ENCODE results near the gene ACVR1.

Gene ACVR1

DNA sequence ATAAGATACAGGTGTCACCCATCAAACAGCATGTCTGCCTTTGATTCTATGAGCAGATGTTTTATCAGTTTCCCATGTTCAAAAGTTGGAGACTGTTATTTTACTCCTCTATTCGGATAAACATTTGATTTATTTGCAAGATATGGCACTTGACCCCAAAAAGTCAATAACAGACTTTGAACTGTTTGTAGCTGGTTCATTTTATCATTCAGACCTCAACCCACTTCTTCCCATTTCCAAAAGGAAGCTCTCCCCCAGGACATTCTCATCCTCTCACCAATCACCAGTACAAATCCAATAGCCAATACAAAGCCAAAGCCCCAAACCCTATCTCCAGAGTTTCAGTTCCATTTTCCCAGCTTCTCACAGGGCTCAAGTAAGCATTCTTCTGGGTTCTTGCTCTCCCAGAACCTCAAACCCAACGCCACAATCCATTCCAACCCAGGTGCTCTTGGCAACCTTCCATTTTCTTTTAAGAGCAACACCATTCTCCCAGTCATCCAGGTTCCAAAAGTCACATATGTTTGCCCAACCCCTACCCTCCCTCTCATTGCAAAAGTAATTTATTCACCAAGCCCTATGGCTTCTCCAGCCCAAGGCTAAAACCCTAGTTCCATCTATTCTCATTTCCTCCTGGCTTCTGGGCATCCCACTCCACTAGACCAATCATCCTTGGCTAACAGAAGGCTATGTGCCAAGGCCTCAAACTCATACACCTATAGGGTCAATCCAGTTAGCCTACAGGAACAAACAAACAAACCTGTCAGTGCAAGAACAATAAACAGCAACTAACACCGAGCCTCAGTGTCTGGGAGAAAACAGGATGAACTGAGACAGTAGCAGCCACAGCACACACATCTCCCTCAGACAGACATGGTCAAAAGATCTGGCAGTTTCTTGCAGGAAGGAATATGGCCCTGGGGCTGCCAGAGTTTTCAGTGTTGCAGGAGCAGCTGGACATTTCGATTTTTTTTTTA, 9.2 kb downstream of the ACVR1 start:
- Histone ChIP-seq H3K27ac (ENCODE audit: low read depth, low read length) (no peak overlapping the region), H4K8ac (ENCODE audit: low read depth, low read length) (no peak overlapping the region), H4K91ac (ENCODE audit: low read depth, low read length) (no peak overlapping the region), H3K27me3 (ENCODE audit: insufficient read depth, low read length) (no peaks in the 10 kb centered on the region), H2AFZ (ENCODE audit: insufficient read depth, low read length, poor library complexity) (peak overlapping the region; percentile 9), H2AK5ac (ENCODE audit: low read length) (no peak overlapping the region), H3K4me2 (ENCODE audit: low read length) (peak overlapping the region; percentile 0), H3K18ac (ENCODE audit: low read length) (no peak overlapping the region), H3K79me2 (ENCODE audit: control insufficient read depth, insufficient read depth, low read length, poor library complexity) (no peaks in the 10 kb centered on the region), H2BK120ac (ENCODE audit: insufficient read depth, low read length, poor library complexity) (no peak overlapping the region), H3K4me1 (ENCODE audit: control insufficient read depth in 1 of 2, insufficient read depth in 2 of 2, low read length in 2 of 2) (peaks cover 0 to 5% of the 10 kb centered on the region in 2 experiments), H3K9me3 (ENCODE audit: insufficient read depth, low read depth, low read length) (no peaks in the 10 kb centered on the region), H3K4me3 (ENCODE audit: low read depth, low read length) (no peak overlapping the region), H3K79me1 (ENCODE audit: low read length) (no peaks in the 10 kb centered on the region), H3K23ac (ENCODE audit: low read length) (no peak overlapping the region), H3K14ac (ENCODE audit: low read length) (no peak overlapping the region), H2BK12ac (ENCODE audit: low read length) (no peak overlapping the region), H3K9ac (ENCODE audit: low read length) (no peak overlapping the region), H3K36me3 (ENCODE audit: control insufficient read depth in 1 of 2, insufficient read depth in 2 of 2, low read length in 2 of 2) (no peaks in the 10 kb centered on the region), H3K4ac (ENCODE audit: low read depth, low read length) (no peak overlapping the region), H2BK5ac (ENCODE audit: low read depth, low read length, poor library complexity) (no peak overlapping the region), H4K12ac (ENCODE audit: low read depth, low read length) (no peak overlapping the region)
- no peak for DNase-seq
- no CpG with 5 or more reads among the region's 4 CpGs for WGBS (ENCODE audit: extremely low coverage, insufficient coverage, insufficient read length)

DNA sequence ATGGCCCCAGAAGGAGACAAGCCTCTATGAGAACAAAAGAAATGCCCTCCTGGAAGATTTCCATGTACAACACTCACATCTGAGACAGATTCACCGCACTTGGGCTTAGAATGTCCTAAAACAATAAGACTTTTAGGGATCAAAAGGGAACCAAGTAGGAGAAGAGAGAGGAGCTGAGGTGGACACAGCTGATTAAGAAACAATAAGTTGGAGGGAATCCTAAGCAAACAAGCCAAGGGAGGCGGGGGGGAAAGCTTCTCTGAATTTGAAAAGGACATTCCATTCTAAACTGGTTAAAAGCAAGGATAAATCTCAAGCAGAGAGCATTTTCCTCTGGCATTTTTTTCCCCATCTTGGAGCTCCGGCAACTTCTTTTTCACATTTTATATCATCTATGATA, 9.9 kb downstream of the ACVR1 start:
- no peak overlapping the region for H4K12ac ChIP-seq (ENCODE audit: low read depth, low read length)
- H3K36me3 ChIP-seq (ENCODE audit: control insufficient read depth in 1 of 2, insufficient read depth in 2 of 2, low read length in 2 of 2): no peaks in the 10 kb centered on the region
- no peaks in the 10 kb centered on the region for H3K9me3 ChIP-seq (ENCODE audit: insufficient read depth, low read depth, low read length)
- H3K4me2 ChIP-seq (ENCODE audit: low read length): no peak overlapping the region
- H2BK12ac ChIP-seq (ENCODE audit: low read length): no peak overlapping the region
- H3K4ac ChIP-seq (ENCODE audit: low read depth, low read length): no peak overlapping the region
- no peak overlapping the region for H3K18ac ChIP-seq (ENCODE audit: low read length)
- no peak overlapping the region for H3K9ac ChIP-seq (ENCODE audit: low read length)
- H2BK120ac ChIP-seq (ENCODE audit: insufficient read depth, low read length, poor library complexity): no peak overlapping the region
- no peak overlapping the region for H3K14ac ChIP-seq (ENCODE audit: low read length)
- H3K27ac ChIP-seq (ENCODE audit: low read depth, low read length): no peak overlapping the region
- H3K4me1 ChIP-seq (ENCODE audit: control insufficient read depth in 1 of 2, insufficient read depth in 2 of 2, low read length in 2 of 2): peaks cover 0 to 5% of the 10 kb centered on the region in 2 experiments
- no peak overlapping the region for H4K91ac ChIP-seq (ENCODE audit: low read depth, low read length)
- no peak overlapping the region for H2BK5ac ChIP-seq (ENCODE audit: low read depth, low read length, poor library complexity)
- no peak overlapping the region for H4K8ac ChIP-seq (ENCODE audit: low read depth, low read length)
- no peak overlapping the region for H2AFZ ChIP-seq (ENCODE audit: insufficient read depth, low read length, poor library complexity)
- WGBS (ENCODE audit: extremely low coverage, insufficient coverage, insufficient read length): no CpG with 5 or more reads among the region's 3 CpGs
- DNase-seq: no peak
- H3K79me1 ChIP-seq (ENCODE audit: low read length): no peaks in the 10 kb centered on the region
- H2AK5ac ChIP-seq (ENCODE audit: low read length): no peak overlapping the region
- H3K23ac ChIP-seq (ENCODE audit: low read length): no peak overlapping the region
- no peak overlapping the region for H3K4me3 ChIP-seq (ENCODE audit: low read depth, low read length)
- H3K27me3 ChIP-seq (ENCODE audit: insufficient read depth, low read length): no peaks in the 10 kb centered on the region
- no peaks in the 10 kb centered on the region for H3K79me2 ChIP-seq (ENCODE audit: control insufficient read depth, insufficient read depth, low read length, poor library complexity)

DNA sequence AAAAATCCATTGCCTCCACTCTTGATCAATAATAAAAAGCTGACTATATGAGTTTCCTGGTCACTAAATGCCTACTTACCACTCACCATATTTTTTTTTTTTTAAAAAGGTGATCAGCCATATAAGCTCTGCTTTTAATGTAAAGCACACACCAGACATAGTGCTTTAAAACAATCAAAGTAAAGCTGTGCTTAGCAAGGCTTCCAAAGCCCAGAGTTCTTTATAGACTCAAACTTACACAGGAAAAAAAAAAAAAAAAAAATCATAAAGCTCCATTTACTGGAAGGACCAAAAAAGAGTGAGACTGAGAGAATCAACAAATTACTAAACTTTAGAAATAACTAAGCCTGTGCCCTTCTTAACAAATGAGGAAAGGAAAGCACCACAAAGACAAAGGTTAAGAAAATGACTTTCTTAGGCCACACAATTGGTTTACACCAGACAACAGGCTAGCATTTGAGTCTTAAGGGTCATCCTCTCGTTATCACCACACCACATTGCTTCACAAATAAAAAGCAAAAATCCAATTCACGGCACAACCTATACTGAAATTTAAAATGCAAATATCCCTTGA, 11.2 kb downstream of the ACVR1 start:
- H2BK12ac ChIP-seq (ENCODE audit: low read length): no peak overlapping the region
- no peaks in the 10 kb centered on the region for H3K79me1 ChIP-seq (ENCODE audit: low read length)
- no peak overlapping the region for H3K4ac ChIP-seq (ENCODE audit: low read depth, low read length)
- H3K14ac ChIP-seq (ENCODE audit: low read length): no peak overlapping the region
- no peaks in the 10 kb centered on the region for H3K36me3 ChIP-seq (ENCODE audit: control insufficient read depth in 1 of 2, insufficient read depth in 2 of 2, low read length in 2 of 2)
- H3K4me1 ChIP-seq (ENCODE audit: control insufficient read depth in 1 of 2, insufficient read depth in 2 of 2, low read length in 2 of 2): peaks cover 0 to 5% of the 10 kb centered on the region in 2 experiments
- no CpG with 5 or more reads among the region's 2 CpGs for WGBS (ENCODE audit: extremely low coverage, insufficient coverage, insufficient read length)
- no peaks in the 10 kb centered on the region for H3K27me3 ChIP-seq (ENCODE audit: insufficient read depth, low read length)
- no peak overlapping the region for H2BK120ac ChIP-seq (ENCODE audit: insufficient read depth, low read length, poor library complexity)
- no peak overlapping the region for H3K27ac ChIP-seq (ENCODE audit: low read depth, low read length)
- H2AK5ac ChIP-seq (ENCODE audit: low read length): no peak overlapping the region
- H2BK5ac ChIP-seq (ENCODE audit: low read depth, low read length, poor library complexity): no peak overlapping the region
- H3K18ac ChIP-seq (ENCODE audit: low read length): no peak overlapping the region
- no peak overlapping the region for H3K4me2 ChIP-seq (ENCODE audit: low read length)
- no peak for DNase-seq
- no peak overlapping the region for H2AFZ ChIP-seq (ENCODE audit: insufficient read depth, low read length, poor library complexity)
- no peak overlapping the region for H4K8ac ChIP-seq (ENCODE audit: low read depth, low read length)
- no peak overlapping the region for H3K9ac ChIP-seq (ENCODE audit: low read length)
- H3K9me3 ChIP-seq (ENCODE audit: insufficient read depth, low read depth, low read length): no peaks in the 10 kb centered on the region
- no peaks in the 10 kb centered on the region for H3K79me2 ChIP-seq (ENCODE audit: control insufficient read depth, insufficient read depth, low read length, poor library complexity)
- no peak overlapping the region for H4K12ac ChIP-seq (ENCODE audit: low read depth, low read length)
- H3K4me3 ChIP-seq (ENCODE audit: low read depth, low read length): no peak overlapping the region
- no peak overlapping the region for H4K91ac ChIP-seq (ENCODE audit: low read depth, low read length)
- H3K23ac ChIP-seq (ENCODE audit: low read length): no peak overlapping the region

DNA sequence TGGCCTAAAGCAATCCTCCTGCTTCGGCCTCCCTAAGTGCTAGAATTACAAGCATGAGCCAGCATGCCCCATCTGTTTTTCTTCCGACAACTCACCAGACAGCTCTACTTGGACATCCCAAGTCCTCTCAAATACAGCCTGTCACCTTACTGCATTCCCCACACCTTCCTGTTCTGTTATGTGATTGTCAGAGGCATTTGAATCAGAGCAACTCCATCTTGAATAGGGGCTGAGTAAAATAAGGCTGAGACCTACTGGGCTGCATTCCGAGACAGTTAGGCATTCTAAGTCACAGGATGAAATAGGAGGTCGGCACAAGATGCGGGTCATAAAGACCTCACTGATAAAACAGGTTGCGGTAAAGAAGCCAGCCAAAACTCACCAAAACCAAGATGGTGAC, 17.3 kb downstream of the ACVR1 start:
- Histone ChIP-seq H2BK120ac (ENCODE audit: insufficient read depth, low read length, poor library complexity) (no peak overlapping the region), H3K4me2 (ENCODE audit: low read length) (no peak overlapping the region), H3K14ac (ENCODE audit: low read length) (no peak overlapping the region), H3K9ac (ENCODE audit: low read length) (no peak overlapping the region), H3K9me3 (ENCODE audit: insufficient read depth, low read depth, low read length) (no peaks in the 10 kb centered on the region), H2AFZ (ENCODE audit: insufficient read depth, low read length, poor library complexity) (no peak overlapping the region), H3K79me1 (ENCODE audit: low read length) (no peaks in the 10 kb centered on the region), H2BK12ac (ENCODE audit: low read length) (no peak overlapping the region), H4K12ac (ENCODE audit: low read depth, low read length) (no peak overlapping the region), H2BK5ac (ENCODE audit: low read depth, low read length, poor library complexity) (no peak overlapping the region), H3K4ac (ENCODE audit: low read depth, low read length) (no peak overlapping the region), H3K36me3 (ENCODE audit: control insufficient read depth in 1 of 2, insufficient read depth in 2 of 2, low read length in 2 of 2) (peaks cover 0 to 5% of the 10 kb centered on the region in 2 experiments), H2AK5ac (ENCODE audit: low read length) (no peak overlapping the region), H3K79me2 (ENCODE audit: control insufficient read depth, insufficient read depth, low read length, poor library complexity) (no peaks in the 10 kb centered on the region), H3K4me3 (ENCODE audit: low read depth, low read length) (no peak overlapping the region), H3K18ac (ENCODE audit: low read length) (no peak overlapping the region), H3K27me3 (ENCODE audit: insufficient read depth, low read length) (no peaks in the 10 kb centered on the region), H3K27ac (ENCODE audit: low read depth, low read length) (no peak overlapping the region), H4K8ac (ENCODE audit: low read depth, low read length) (no peak overlapping the region), H3K23ac (ENCODE audit: low read length) (no peak overlapping the region), H3K4me1 (ENCODE audit: control insufficient read depth in 1 of 2, insufficient read depth in 2 of 2, low read length in 2 of 2) (no peaks in the 10 kb centered on the region), H4K91ac (ENCODE audit: low read depth, low read length) (no peak overlapping the region)
- no CpG with 5 or more reads among the region's 6 CpGs for WGBS (ENCODE audit: extremely low coverage, insufficient coverage, insufficient read length)
- peak; percentile 88 to 89 for DNase-seq
